Measurements from ENCODE around the gene VSIG2.

DNA sequence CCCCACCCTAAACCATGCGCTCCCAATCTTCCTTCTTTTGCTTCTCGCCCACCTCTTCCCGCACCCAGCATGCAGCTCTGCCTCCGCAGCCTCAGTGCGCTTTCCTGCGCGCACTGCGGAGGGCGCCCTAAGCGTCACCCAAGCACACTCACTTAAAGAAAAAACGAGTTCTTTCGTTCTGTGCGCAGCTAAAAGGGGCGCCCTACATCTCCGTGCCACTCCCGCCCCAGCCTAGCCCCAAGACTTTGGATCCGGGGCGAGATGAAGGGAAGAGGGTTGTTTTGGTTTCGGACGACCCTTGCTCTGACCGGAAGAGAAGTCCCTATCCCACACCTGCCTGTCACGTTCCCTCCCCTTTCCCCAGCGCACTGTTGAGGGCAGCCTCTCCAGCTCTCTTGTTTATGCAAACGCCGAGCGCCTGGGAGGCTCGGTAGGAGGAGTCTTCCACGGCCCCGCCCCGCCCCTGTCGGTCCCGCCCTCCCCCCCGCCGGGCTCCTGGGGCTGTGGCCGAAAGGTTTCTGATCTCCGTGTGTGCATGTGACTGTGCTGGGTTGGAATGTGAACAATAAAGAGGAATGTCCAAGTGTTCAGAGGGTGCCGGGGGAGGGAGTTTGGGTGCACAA lies 5.3 kb downstream of the VSIG2 start:
- TF ChIP-seq POLR2AphosphoS5 (IDR thresholded peaks at IDR 0.05; ENCODE audit: insufficient read depth, low read depth, low read length) (peak; percentile 57), MAX (IDR thresholded peaks at IDR 0.05; ENCODE audit: insufficient read depth, insufficient read length) (no peak), CTCF (IDR thresholded peaks at IDR 0.05; ENCODE audit: extremely low read depth in 1 of 2, insufficient read depth in 1 of 2, low read depth in 1 of 2, low read length in 2 of 2) (peak; percentile 62 to 79), EZH2 (IDR thresholded peaks at IDR 0.05; ENCODE audit: borderline replicate concordance, low read depth, low read length, severe bottlenecking) (no peak), GATA2 (IDR thresholded peaks at IDR 0.05; ENCODE audit: insufficient read depth, insufficient read length, low read depth, low read length) (no peak)
